Stomach smooth muscle (tissue), 2 donors: ENCODE results near the gene ZNF800.
A peak's percentile ranks its signal among the peaks of the same experiment; 100 is the strongest.
"Not testable (repeated sequence)": the region's sequence is repeated elsewhere in the genome, so short reads cannot be mapped to it uniquely, and the experiment has no call there.

Source experiments
- H3K27ac ChIP-seq: one replicate; pipeline ENCODE4 v1.7.0; 2013; ENCODE audit warnings: mild to moderate bottlenecking, low read length, inconsistent platforms
- H3K27me3 ChIP-seq, 2 donors: one replicate each; pipeline ENCODE4 v1.7.0; 2013; ENCODE audit warnings: low read length in 2 of 2; ENCODE audit not compliant: insufficient read depth in 2 of 2, control insufficient read depth in 1 of 2
- H3K36me3 ChIP-seq, 2 donors: one replicate each; pipeline ENCODE4 v1.7.0; 2013; ENCODE audit warnings: low read length in 2 of 2; ENCODE audit not compliant: control insufficient read depth in 2 of 2, insufficient read depth in 2 of 2
- H3K4me1 ChIP-seq: one replicate; pipeline ENCODE4 v1.7.0; 2013; ENCODE audit warnings: low read length; ENCODE audit not compliant: control insufficient read depth, insufficient read depth
- H3K4me3 ChIP-seq, 2 donors: one replicate each; pipeline ENCODE4 v1.7.0; 2013; ENCODE audit warnings: low read length in 2 of 2
- H3K9ac ChIP-seq, 2 donors: one replicate each; pipeline ENCODE4 v1.7.0; 2013; ENCODE audit warnings: low read length in 2 of 2, mild to moderate bottlenecking in 1 of 2
- H3K9me3 ChIP-seq, 2 donors: one replicate each; pipeline ENCODE4 v1.7.0; 2013; ENCODE audit warnings: low read length in 2 of 2; ENCODE audit not compliant: control insufficient read depth in 2 of 2
- donor health status: healthy.
- donor health status: Pancreatic carcinoma.

The ZNF800 gene, protein sequence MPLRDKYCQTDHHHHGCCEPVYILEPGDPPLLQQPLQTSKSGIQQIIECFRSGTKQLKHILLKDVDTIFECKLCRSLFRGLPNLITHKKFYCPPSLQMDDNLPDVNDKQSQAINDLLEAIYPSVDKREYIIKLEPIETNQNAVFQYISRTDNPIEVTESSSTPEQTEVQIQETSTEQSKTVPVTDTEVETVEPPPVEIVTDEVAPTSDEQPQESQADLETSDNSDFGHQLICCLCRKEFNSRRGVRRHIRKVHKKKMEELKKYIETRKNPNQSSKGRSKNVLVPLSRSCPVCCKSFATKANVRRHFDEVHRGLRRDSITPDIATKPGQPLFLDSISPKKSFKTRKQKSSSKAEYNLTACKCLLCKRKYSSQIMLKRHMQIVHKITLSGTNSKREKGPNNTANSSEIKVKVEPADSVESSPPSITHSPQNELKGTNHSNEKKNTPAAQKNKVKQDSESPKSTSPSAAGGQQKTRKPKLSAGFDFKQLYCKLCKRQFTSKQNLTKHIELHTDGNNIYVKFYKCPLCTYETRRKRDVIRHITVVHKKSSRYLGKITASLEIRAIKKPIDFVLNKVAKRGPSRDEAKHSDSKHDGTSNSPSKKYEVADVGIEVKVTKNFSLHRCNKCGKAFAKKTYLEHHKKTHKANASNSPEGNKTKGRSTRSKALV

DNA sequence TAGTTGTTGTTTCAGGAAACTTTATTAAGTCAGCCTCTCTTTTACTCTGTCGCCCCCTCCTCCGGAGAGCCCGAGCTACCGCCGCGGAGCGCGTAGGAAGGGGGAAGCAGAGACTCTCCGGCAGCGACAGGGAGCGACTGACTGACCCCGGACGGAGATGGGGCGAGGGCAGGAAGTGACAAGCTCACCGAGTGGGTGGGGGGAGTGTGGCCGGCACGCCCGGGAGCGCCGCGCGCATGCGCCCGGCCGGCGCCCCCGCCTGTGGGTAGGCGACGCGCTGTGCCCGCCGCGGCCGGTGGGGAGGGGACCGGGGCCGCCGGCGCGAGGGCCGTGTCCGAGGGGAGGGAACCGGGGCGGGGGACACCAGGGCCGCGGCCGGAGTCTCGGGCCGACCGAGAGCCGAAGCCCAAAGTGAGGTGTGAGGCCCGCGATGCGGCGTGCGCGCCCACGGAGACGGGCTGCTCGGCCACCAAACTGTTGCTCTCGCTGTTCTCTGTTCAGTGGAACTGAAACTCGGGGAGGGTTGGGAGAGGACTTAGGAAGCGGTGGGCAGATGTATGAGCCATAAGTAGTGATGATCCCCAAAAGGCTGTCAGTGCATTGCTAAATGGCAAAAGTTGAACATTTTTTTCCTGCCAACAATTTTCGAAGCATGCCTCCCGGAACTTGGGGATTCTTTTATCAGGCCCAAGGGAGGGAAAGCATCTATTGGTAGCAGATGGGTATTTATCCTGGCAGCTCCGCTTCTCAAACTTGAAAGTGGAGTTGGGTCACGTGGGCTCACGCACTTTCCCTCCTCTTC lies at the start of gene ZNF800:
Gene ZNF800 (minus strand): TSS at position 143 of the 802 bp plus-strand sequence. CDS start 1,151 bp downstream, outside the sequence.
- peaks cover 0 to 4% of the 10 kb centered on the region in 2 donors for H3K36me3 ChIP-seq
- no peaks in the 10 kb centered on the region for H3K27me3 ChIP-seq
- H3K4me1 ChIP-seq: peaks cover 10% of the 10 kb centered on the region
- peak within 1 kb of the TSS; percentile 83 to 93 for H3K9ac ChIP-seq
- H3K27ac ChIP-seq: peak within 1 kb of the TSS; percentile 93
- H3K4me3 ChIP-seq: peak within 1 kb of the TSS; percentile 80 to 87
- H3K9me3 ChIP-seq: no peaks in the 10 kb centered on the region

DNA sequence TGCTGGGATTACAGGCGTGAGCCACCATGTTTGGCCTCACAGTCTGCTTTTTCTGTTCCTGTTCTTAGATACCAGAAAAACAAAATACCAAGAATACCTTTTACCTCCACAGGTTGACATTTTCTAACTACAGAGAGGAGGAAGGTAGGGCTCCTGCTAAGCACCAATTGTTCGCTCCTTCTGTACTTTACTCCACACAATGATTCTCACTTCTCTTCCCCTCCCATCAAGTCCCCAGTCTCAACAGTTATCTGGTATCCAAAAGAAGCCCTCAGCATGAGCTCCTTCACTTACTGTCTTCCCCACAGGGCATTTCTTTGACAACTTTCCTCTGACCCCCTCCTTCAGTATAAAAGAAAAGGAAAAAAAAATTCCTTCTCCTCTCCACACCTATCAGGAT lies 47.7 kb upstream of the ZNF800 start:
- Histone ChIP-seq H3K27me3 (no peaks in the 10 kb centered on the region), H3K4me3 (no peak overlapping the region), H3K36me3 (no peaks in the 10 kb centered on the region), H3K9me3 (no peaks in the 10 kb centered on the region), H3K27ac (no peak overlapping the region), H3K4me1 (no peaks in the 10 kb centered on the region), H3K9ac (no peak overlapping the region)

DNA sequence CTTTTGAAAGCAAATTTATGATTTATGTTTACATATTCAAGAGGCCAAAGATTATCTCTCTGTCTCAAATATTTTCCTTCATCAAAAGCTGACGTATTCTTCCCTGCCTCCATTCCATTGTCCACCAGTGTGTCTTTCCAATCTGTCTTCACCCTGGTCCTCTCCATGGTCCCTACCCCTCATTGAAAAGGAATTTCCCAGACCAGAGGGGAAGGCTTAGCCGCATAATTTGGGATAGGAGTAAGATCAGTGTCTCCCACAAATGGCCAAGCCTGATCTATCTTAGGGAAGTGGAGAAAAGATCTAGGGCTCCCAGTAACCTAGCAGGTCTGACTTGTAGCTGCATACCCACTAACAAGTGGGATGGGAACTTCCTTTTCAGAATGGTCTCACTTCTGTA lies 46.3 kb upstream of the ZNF800 start:
- Histone ChIP-seq H3K27me3 (no peaks in the 10 kb centered on the region), H3K27ac (no peak overlapping the region), H3K36me3 (no peaks in the 10 kb centered on the region), H3K4me1 (no peaks in the 10 kb centered on the region), H3K4me3 (no peak overlapping the region), H3K9ac (no peak overlapping the region), H3K9me3 (no peaks in the 10 kb centered on the region)

DNA sequence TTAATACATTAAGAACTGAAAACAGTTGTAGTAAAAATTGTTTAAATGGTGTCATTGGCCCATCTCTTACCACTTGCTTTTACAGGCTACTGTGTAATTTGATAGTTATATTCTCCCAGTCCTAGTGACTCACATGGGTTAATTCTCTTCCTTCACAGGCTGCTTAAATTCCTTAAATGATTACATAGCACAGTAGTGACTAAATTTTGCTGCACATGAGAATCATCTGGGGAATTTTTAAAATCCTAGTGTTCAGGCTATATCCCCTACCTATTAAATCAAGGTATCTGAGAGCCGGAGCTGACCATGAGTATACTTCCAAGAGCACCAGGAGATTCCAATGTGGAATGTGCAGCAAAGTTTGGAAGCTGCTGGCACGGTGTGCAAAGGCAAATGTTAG lies 45.3 kb upstream of the ZNF800 start:
- no peaks in the 10 kb centered on the region for H3K4me1 ChIP-seq
- H3K36me3 ChIP-seq: no peaks in the 10 kb centered on the region
- H3K27me3 ChIP-seq: no peaks in the 10 kb centered on the region
- no peaks in the 10 kb centered on the region for H3K9me3 ChIP-seq
- H3K9ac ChIP-seq: no peak overlapping the region
- H3K4me3 ChIP-seq: no peak overlapping the region
- H3K27ac ChIP-seq: no peak overlapping the region

DNA sequence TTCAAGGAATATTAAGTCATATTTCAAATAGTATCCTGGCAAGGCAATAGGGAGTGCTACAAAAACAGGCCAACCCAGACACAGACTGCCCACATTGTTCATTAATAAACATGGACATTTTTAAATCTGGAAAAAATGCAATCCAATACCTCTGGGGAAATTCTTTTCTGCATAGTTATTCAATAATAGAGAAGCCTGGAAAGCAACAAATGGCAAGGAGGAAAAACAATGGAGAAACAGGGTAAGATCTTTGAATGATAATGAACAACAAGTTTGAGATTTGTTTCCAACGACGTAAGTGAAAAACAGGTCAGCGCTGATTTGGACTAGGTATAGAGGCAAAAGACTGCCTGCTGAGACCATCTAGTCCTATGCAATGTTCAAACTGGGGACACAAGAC lies 44.7 kb upstream of the ZNF800 start:
- Histone ChIP-seq H3K9me3 (no peaks in the 10 kb centered on the region), H3K9ac (no peak overlapping the region), H3K4me3 (no peak overlapping the region), H3K27ac (no peak overlapping the region), H3K27me3 (no peaks in the 10 kb centered on the region), H3K4me1 (no peaks in the 10 kb centered on the region), H3K36me3 (no peaks in the 10 kb centered on the region)

DNA sequence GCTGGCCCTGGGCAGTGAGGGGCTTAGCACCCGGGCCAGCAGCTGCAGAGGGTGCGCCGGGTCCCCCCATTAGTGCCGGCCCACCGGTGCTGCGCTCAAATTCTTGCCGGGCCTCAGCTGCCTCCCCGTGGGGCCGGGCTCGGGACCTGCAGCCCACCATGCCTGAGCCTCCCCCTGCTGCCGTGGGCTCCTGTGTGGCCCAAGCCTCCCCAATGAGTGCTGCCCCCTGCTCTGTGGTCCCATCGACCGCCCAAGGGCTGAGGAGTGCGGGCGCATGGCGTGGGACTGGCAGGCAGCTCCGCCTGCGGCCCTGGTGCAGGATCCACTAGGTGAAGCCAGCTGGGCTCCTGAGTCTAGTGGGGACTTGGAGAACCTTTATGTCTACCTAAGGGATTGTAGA lies 36.8 kb upstream of the ZNF800 start:
- H3K4me3 ChIP-seq, H3K4me1 ChIP-seq, H3K36me3 ChIP-seq: not testable (repeated sequence)

DNA sequence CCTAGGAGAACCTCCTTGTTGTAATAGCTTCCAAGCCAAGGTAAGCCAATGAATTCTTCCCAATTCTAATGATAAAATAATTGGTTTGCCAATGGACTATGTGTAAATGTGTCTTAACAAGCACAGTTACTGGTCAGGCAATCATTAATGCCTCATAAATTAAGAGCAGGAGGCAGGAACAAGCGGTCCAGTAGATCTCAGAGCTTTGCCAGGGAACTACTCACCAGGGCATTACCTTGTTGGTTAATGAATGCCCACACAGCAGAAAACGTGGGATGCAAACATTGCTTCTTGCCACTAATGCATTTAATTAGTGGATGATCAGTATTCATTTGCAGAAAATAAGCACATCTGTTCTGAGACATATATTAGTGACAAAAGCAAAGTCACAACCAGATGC lies 26.7 kb upstream of the ZNF800 start:
- H3K9me3 ChIP-seq: no peaks in the 10 kb centered on the region
- H3K27ac ChIP-seq: no peak overlapping the region
- H3K36me3 ChIP-seq: no peaks in the 10 kb centered on the region
- H3K9ac ChIP-seq: no peak overlapping the region
- no peak overlapping the region for H3K4me3 ChIP-seq
- no peaks in the 10 kb centered on the region for H3K4me1 ChIP-seq
- no peaks in the 10 kb centered on the region for H3K27me3 ChIP-seq

More for the DNA sequence above, 36.8 kb upstream of the ZNF800 start:
- not testable (repeated sequence) for H3K27ac ChIP-seq, H3K9ac ChIP-seq, H3K9me3 ChIP-seq, H3K27me3 ChIP-seq

DNA sequence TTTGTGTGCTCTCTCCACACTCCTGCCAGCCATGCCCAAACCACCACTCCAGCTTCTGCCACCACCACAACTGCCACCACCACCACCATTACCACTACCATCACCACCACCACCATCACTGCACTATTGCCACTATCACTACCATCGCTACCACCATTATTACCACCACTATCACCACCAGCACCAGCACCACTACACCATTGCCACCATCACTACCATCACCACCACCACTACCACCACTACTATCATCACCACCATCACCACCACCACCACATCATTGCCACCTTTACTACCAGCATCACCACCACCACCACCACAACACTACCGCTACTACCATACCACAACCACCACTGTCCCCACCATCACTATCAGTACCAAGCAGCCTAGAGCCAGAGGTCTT lies 26.0 kb upstream of the ZNF800 start:
- no peaks in the 10 kb centered on the region for H3K27me3 ChIP-seq

DNA sequence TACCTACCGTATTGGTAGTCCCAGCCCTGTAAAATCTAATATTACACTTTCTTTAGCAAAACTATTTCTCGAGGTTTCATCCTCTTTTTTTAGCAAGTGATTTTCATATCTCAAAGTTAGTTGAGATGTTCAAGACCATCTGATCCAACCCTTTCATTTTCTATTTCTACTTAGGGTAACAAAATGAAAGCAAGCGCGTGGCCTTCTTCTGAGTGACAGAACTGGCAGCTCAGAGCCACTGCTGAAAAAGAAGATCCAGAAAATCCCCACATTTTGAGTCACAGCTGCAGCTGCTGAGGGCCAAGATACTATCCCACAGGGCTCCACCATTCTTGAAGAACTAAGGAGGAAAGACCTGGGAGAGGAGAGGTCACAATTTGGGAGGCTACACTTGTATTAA lies 24.8 kb upstream of the ZNF800 start:
- H3K27me3 ChIP-seq: no peaks in the 10 kb centered on the region

More for the DNA sequence above, 26.0 kb upstream of the ZNF800 start:
- Histone ChIP-seq H3K27ac (no peak overlapping the region), H3K4me3 (no peak overlapping the region), H3K36me3 (no peaks in the 10 kb centered on the region), H3K9ac (no peak overlapping the region), H3K9me3 (no peaks in the 10 kb centered on the region), H3K4me1 (no peaks in the 10 kb centered on the region)

DNA sequence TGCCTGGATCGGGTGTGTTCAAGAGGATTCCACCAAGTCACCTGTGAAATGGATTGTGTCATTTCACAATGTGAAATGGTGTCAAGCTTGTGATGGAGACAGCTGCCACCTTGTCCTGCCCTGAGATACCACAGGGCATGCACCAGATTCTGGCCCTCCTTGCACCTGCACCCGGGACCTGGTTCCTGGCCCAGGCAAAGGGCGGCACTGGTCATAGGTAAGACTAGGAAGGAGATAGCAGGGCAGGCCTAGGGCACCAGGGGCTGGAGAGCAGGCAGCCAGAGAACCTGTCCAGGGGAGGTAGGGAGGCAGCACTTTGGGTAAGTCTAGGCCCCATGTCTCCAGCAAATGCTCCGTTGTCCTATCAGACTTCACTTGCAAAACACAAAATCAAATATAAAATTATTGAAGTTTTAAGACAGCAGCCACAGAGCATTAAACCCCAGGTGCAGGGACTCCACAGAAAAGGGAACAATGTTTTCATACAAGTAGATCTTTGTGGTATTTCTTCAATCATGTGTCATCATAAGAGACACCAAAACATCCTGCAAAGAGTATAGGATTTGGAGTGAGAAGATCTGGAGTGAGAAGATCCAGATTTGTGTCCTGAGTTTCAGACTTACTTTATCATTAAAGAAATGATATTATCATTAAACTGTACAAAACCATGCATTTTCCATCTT lies 22.7 kb upstream of the ZNF800 start:
- H3K4me3 ChIP-seq: no peak overlapping the region
- no peak overlapping the region for H3K27ac ChIP-seq
- H3K4me1 ChIP-seq: no peaks in the 10 kb centered on the region
- H3K27me3 ChIP-seq: no peaks in the 10 kb centered on the region
- no peak overlapping the region for H3K9ac ChIP-seq
- H3K36me3 ChIP-seq: no peaks in the 10 kb centered on the region
- no peaks in the 10 kb centered on the region for H3K9me3 ChIP-seq

More for the DNA sequence above, 24.8 kb upstream of the ZNF800 start:
- Histone ChIP-seq H3K9me3 (no peaks in the 10 kb centered on the region), H3K4me3 (no peak overlapping the region), H3K9ac (no peak overlapping the region), H3K36me3 (no peaks in the 10 kb centered on the region), H3K4me1 (no peaks in the 10 kb centered on the region), H3K27ac (no peak overlapping the region)
